ENCODE data around the gene PKDCC.

Gene PKDCC

DNA sequence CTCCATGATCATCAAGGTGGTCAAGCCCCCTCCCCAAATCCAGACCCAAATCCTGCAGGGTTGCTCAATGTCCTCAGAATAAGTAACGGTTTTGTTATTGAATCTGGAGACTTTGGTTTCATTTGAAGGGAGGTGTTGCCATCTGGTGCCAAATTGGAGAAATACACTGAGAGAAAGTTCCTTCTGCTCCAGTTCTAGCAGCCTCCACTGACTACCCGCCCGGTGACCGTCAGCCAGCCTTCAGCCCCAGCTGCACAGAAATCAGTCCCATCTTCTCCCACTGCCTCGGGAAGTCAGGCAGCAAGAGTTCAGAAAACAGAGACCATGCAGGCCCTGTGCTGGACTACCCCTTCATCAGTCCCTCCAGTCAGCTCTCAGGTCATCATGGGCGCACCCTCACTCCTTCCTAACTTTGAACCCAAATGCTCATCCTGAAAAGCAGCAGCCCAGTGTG, 38.7 kb downstream of the PKDCC start:
- DNase-seq (ENCODE audit: low read depth, low spot score), result no peak

DNA sequence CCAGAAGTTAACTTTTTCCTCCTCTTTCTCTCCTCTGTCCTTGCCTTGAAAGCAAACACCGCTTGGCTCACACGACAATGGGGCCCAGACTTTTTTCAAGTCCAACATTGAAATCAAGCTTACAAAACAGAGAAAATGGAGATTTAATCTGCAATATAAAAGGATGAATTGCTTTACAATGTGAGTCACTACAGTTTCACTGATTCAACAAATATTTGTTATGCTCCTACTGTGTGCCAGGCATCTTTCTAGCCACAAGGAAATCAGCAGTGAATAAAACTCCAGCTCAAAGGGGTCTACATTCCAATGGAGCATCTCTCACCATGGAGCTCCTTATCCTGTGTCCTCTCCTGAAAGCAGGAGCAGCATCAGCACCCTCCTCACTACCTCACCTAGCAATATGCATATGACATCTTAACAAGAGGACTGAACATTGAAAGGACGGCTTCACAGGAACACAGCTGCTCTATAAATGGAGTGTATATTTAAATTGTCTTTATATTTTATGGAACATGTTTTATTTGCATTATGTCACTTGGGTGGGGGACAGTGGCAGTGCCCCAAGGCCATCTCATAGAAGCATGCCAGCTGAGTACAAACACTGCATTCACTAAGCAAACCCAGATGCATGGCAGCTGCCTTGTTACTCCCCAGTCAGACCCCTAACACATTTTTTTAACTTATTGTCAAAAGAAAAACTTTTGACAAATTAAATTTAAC, 39.5 kb downstream of the PKDCC start:
- no peak for DNase-seq (ENCODE audit: low read depth, low spot score)

DNA sequence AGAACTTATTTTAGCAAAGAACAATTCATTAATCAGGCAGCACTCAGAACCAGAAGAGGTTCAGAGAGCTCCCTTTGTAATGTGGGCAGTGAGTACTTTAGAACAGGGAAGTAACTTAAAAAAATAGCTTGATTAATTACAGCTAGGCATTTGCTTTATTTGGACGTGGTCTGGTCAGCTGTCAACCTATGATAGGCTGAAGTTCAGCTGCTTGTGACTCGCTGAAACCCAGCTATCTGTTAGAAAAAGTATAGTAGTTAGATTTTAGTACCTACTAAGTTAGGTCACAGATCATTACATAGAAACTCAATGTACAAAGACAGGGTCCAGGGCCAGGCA, 40.0 kb downstream of the PKDCC start:
- no peak for DNase-seq (ENCODE audit: low read depth, low spot score)

DNA sequence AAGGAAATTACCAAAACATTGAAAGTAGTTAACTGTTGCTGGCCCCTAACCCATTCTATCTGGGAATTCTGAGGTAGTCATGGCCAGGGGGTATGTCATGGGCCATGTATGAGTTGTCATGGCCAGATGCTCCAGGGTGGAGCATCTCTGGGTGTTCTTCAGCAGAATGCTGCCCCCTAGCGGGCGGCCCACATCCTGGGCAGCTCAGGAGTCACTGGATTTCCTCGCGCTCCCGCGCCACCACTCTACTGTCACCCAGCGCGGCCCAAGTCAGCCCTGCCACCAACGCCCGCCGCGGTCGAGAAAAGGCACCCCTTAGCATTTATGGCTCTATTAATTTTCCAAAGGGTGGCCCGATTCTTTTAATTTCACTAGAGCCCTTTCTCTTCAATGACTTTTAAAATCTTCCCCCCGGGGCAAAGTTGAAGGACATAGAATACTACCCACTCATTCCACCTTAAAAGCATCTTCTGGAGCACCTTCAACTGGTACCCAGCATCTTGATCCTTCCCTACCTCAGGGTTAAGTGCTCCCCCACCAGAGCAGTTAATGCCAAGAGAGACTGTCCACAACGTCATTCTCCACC, 41.6 kb downstream of the PKDCC start:
- no peak for DNase-seq (ENCODE audit: low read depth, low spot score)

- DNase-seq (ENCODE audit: low read depth, low spot score), result no peak
Observed at GRCh38 chr2:42090216-42090615, 42.4 kb downstream of the PKDCC start.

DNA sequence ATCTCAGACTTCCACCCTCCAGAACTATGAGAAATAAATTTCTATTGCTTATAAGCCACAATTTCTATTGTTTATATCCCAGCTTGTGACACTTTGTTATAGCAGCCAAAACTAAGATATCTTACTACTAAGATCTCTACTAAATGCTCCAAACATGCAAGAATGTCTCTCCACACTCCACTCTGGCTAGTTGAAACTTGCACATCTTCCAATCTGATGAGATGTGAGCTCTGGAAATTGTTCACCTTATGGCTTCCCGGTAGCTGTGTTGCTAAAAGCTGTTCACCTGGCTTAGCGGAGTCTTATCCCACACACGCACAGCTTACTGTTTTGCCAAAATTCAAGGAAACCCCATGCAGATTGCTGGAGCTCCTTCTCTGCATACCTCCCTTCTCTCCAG, 43.9 kb downstream of the PKDCC start:
- DNase-seq (ENCODE audit: low read depth, low spot score), result no peak

DNA sequence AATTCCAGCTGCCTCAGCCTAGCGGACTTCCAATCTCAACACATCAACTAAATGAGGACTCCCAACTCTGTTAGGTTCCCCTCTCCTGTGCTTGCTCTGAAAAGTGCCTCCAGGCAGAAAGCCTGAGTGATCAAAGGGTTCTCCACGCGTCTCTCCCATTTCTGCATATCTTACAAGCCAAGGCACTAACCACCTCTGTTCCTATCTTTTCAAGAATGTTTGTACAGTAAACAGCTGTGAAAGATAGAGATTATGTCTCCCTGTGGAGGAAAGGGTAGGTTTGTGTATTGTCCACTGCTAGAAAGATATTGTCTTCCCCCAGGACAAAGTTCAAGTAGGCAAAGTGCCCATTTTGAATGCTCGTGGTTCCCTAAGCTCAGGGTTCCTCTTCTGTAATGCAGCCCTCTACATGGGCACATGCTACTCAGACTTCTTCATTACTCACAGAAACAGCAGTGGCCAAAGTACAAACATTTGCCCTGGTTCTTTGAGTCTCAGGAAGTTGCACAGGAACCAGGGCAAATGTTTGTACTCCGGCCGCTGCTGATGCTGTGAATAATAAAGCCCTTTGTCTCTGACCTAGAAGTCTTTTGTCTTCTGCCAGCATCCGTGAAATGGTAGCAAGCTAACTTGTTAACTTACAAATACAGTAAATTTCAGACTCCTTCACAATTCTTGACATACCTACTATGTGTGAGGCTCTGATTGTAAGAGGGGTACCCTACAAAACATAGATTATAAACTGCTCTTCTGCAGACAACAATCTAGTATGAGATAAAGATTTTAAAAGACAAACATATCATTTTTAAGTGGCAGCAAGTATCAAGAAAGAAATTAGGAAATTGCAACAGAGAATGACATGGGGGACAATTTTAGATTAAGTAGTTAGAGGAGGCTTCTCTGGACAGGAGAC, 44.5 kb downstream of the PKDCC start:
- DNase-seq (ENCODE audit: low read depth, low spot score), result no peak

DNA sequence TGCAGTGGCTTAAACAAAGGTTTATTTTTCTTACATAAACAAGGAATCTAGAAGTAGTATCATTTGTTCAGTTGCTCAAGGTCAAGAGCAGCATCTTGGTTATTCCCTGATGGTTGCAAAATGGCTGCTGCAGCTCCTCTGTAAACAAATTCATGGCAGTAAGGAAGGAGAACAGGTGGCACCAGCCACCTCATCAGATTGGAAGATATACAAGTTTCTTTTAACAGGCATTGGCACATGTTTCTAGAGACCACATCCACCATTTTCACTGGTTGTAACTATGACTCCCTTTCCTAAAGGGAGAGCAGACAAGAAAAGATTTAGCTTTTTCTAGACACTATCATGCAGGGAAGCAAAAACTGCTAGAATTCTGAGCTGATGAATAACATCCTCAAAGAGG, 46.3 kb downstream of the PKDCC start:
- DNase-seq (ENCODE audit: low read depth, low spot score), result no peak

DNA sequence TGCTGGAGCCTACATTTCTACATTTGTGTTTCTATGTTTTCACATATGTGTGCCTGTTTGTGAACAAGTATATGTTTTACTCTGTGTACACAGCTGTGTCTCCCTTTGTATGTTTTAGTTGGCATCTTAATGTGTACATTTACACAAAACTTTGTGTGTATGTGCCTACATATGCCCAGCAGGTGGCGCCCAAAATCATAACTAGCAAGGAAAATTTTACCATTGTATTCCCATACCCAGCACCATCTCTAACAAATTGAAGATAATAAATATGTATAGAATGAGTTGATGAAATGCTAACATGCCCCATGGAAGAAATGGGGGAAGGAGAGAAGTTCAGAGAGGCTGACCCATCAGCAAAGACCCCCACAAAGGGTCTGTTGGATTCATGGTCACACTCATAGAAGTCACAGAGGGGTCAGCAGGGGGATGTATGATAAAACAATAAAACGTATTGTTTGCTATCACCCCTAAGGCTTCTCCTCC, 48.1 kb downstream of the PKDCC start:
- peak; percentile 62 for DNase-seq (ENCODE audit: low read depth, low spot score)

GRCh38 chr2:42096869-42097591, 49.2 kb downstream of the PKDCC start:
- DNase-seq (ENCODE audit: low read depth, low spot score), result no peak

GRCh38 chr2:42098571-42099437, 51.0 kb downstream of the PKDCC start:
- no peak for DNase-seq (ENCODE audit: low read depth, low spot score)

- DNase-seq (ENCODE audit: low read depth, low spot score), result no peak
Observed at GRCh38 chr2:42099438-42100173, 51.8 kb downstream of the PKDCC start.

DNA sequence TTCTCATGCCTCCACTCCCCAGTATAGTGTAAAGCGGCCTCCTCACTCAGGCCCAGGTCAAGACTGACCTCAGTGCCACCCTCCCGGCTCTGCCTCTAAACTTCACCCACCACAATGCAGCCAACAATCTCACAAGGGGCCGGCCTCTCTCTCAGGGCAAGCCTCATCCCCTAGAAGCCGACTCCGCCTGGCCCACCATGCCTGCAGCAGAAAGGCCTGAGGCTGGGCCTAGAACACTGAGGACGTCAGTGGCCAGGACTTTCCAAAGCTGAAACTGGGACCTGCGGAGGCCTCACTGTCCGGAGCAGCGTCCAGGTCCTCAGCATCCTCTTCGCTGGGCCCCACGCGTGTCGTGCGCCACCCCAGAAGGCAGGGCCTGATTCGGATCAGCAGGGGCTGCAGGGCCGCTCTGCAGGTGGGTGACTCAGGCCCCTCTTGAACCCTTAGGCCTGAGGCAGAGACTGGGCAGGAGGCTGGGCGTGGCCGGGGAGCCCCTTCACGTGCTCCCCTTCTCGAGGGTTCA, 52.9 kb downstream of the PKDCC start:
- no peak for DNase-seq (ENCODE audit: low read depth, low spot score)

DNA sequence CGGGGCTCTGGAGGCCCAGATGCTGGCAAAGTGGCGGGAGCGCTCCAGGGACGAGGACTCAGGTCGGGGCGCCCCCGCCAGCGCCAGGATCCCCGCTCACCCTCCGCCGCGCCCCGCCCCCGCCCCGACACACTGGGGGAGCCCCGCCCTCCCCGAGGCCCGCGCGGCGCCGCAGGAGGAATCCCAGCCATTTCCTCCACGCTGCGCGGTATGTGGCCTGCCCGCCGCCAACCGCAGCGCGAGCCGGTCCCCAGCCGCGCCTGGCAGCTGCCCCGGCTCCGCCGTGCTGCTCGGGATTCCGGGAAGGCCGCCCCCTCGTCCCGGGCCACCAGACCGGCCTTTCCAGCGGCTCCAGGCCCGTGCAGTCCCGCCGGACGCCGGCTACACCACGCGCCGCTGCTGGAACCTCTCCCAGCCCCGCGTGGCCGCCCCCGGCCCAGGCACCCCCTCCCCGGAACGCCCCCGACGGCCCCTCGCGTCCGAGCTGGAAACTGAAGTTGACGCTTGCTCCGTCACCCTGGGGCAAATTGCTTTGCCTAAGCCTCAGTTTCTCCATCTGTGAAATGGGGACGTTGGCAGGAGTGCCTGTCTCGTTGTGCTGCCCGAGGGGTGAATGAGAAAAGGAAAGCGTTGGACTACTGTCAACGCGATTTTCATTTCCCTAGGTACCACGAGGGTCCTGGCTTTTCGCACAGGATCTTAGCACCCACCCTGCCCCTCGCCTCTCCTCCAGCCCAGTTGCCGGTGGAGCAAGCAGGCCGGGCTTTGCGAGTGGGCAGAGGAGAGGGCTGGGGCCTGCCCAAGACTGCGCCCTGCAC, 53.6 kb downstream of the PKDCC start:
- DNase-seq (ENCODE audit: low read depth, low spot score), result peak; percentile 26

DNA sequence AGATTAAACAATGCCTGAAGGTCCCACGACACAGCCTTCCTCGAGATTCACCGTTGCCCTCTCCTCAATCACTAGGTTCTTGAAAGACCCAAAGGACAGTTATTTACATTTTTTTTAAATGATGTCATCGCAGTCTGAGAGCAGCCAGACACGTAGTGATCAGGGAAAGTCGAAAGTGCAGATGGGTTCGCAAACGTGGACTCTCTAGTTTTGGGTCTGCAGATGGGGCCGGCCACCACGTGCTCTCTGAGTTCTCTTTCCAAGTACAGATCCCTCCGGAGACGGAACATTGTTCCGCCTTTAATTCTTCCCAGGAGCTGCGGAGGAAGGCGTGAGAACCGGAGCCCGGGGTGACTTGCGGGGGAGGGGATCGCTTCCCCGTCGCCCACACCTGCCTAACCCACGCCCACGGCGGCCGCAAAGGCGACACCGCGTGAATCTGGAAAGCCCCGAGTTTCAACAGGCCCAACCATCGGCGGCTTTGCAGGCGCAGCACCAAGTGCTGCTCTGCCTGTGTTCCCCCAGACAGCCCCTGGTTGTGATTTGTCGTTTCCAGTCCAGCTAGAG, 54.3 kb downstream of the PKDCC start:
- peak; percentile 82 for DNase-seq (ENCODE audit: low read depth, low spot score)

GRCh38 chr2:42102591-42103450, 55.0 kb downstream of the PKDCC start:
- no peak for DNase-seq (ENCODE audit: low read depth, low spot score)

DNA sequence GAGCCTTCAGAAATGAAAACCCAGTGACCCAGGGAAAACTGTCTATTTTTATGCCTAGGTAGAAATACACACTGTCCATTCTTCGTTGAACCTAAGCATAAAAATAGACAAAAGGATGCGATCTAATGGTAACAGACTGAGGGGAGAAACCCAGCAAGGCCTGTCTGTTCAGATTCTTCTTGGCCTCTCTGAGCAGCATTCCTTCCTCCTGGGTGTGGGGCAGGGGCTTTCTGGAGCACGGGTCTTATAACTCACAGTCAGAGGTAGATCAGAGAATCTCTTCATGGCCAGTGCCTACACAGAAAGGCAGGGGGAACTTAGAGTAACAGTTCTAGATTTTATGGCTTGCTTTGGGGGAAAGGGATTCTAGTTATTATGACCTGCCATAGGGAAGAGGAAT, 56.0 kb downstream of the PKDCC start:
- DNase-seq (ENCODE audit: low read depth, low spot score), result no peak

DNA sequence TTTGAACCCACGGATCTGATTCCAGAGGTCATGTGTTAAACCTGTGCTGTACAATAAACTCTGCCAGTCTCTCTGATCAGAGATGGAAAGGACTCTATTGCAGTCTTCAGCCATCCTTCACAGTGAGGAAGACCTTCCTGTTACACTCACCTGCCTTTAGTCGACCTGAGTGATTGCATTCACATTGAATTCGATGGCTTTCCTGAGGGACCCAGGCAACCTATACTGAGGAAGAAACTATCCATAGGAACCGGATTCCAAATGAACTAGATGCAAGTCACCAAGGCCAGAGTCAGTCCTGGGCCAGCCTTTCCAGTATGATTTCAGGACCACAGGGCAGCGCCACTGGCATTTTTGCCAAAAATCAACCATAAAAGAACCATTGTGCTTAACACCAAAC, 56.8 kb downstream of the PKDCC start:
- no peak for DNase-seq (ENCODE audit: low read depth, low spot score)

Measured in activated CD4-positive, CD25-positive, alpha-beta regulatory T cell treated with anti-CD3 and anti-CD28 coated beads, Interleukin-2, amount 50 U/mL, for 16 hours (primary cell).